GM21381 (cell line): ENCODE results near the gene PRR27.
"Not testable (repeated sequence)": the region's sequence is repeated elsewhere in the genome, so short reads cannot be mapped to it uniquely, and the experiment has no call there.

Source experiments
- ATAC-seq: cut with Tn5 transposase; IDR thresholded peaks from one replicate; pipeline ENCODE4 v1.9.1; 2021; ENCODE audit warnings: mild to moderate bottlenecking, moderate library complexity; ENCODE audit not compliant: unreplicated experiment

PRR27 gene

GRCh38 chr4:70196857-70197256, 42.8 kb downstream of the PRR27 start:
- no peak for ATAC-seq

GRCh38 chr4:70197842-70198241, 43.8 kb downstream of the PRR27 start:
- no peak for ATAC-seq

GRCh38 chr4:70203601-70204000, 49.6 kb downstream of the PRR27 start:
- no peak for ATAC-seq

- ATAC-seq: not testable (repeated sequence)
Observed at GRCh38 chr4:70212752-70213151, 58.7 kb downstream of the PRR27 start.
